AG04450 (cell line): Measurements from ENCODE around the gene RAB3IP. TPM values are rescaled to one million over a fixed set of nuclear protein-coding genes. Genes with fewer than 3 reads are reported as not detected.

Experiments
- CTCF ChIA-PET: fragments of 300-600, 350-600 bp; formaldehyde crosslinking; extraction: SDS; loops from one replicate; lab custom pipeline; 2022; ENCODE audit warnings: antibody characterized with exemption, inconsistent platforms; lab: Charles Lee
- POLR2A ChIA-PET: fragments of 350-600 bp; formaldehyde crosslinking; extraction: SDS; loops from one replicate; lab custom pipeline; 2021; ENCODE audit warnings: antibody characterized with exemption, inconsistent platforms; lab: Yijun Ruan, JAX
- DNase-seq: peaks from one replicate; pipeline ENCODE4 v3.0.0-alpha.2; 2011; ENCODE audit warnings: low read depth, low spot score
- H3K27ac ChIP-seq: one replicate; pipeline ENCODE4 v1.5.1; 2012; ENCODE audit warnings: low read depth, low read length, control low read depth
- H3K27me3 ChIP-seq: one replicate; pipeline ENCODE4 v1.6.0; 2012; ENCODE audit warnings: low read length; ENCODE audit not compliant: control insufficient read depth, insufficient read depth
- H3K4me3 ChIP-seq: 2 replicates; pipeline ENCODE4 v1.5.1; 2011; ENCODE audit warnings: mild to moderate bottlenecking, low read depth, low read length, control low read depth
- H3K9me3 ChIP-seq: 2 replicates; pipeline ENCODE4 v1.5.1; 2012; ENCODE audit warnings: low read length; ENCODE audit not compliant: control insufficient read depth, insufficient read depth
- polyA plus RNA-seq: library from polyadenylated mRNA; depleted of rRNA; stranded (reverse); fragments of >200 nt; gene quantifications from 2 replicates; pipeline ENCODE4 v1.2.3, GENCODE V29; 2011
- TF ChIP-seq, protein P1 (sequence below): IDR thresholded peaks from 2 replicates; pipeline ENCODE4 v1.5.1; 2011; ENCODE audit warnings: low read depth, low read length, control low read depth, inconsistent platforms

RAB3IP gene
- polyA plus RNA-seq, 1 experiment, result 3.1 TPM

DNA sequence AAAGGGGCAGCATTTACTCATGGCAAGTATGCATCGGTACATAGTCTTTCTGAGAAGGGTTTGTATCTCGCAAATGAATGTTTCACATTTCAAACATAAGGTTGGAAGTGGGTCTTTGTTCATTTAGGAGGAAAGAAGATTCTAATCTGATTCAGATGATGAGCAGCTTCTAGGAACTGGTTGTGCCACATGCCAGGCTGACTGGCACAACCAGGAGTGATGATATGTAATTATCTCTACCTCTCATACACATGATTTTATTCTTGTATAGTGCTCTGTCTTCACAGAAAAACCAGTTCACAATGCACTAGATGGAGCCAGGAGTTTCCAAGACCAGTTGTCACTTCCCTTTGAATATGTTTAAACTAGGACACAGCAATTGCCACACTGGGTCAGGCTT lies 25.8 kb upstream of the RAB3IP start:
- ChIA-PET POLR2A (no interaction called here), CTCF (no interaction called here)
- Histone ChIP-seq H3K4me3 (no peak overlapping the region), H3K27ac (no peak overlapping the region), H3K9me3 (no peaks in the 10 kb centered on the region), H3K27me3 (no peaks in the 10 kb centered on the region)
- no peak for DNase-seq
- TF ChIP-seq, protein P1, sequence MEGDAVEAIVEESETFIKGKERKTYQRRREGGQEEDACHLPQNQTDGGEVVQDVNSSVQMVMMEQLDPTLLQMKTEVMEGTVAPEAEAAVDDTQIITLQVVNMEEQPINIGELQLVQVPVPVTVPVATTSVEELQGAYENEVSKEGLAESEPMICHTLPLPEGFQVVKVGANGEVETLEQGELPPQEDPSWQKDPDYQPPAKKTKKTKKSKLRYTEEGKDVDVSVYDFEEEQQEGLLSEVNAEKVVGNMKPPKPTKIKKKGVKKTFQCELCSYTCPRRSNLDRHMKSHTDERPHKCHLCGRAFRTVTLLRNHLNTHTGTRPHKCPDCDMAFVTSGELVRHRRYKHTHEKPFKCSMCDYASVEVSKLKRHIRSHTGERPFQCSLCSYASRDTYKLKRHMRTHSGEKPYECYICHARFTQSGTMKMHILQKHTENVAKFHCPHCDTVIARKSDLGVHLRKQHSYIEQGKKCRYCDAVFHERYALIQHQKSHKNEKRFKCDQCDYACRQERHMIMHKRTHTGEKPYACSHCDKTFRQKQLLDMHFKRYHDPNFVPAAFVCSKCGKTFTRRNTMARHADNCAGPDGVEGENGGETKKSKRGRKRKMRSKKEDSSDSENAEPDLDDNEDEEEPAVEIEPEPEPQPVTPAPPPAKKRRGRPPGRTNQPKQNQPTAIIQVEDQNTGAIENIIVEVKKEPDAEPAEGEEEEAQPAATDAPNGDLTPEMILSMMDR, result no peak

DNA sequence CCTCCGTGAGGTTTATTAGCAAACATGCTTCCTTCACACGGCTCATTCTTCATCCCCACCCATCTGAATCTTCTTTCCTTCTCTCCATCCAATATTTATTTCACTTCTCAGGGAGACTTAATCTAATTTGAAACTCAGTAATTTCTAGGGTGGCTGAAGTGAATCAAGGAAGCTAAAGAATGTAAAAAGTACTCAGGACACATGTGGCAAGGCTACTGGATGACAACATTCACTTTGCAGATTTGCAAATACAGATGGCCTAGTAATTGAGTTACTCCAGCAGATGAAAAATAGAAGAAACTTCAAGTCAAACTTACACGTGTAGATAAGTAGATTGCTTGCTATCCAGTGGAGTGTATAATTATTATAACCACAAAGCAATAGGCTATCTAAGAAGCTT lies 24.1 kb upstream of the RAB3IP start:
- ChIA-PET POLR2A (interaction anchor here (1.0 kb wide), 1 partner anchor 66 kb away, joined by 3 read pairs; no protein-coding TSS in a partner anchor), CTCF (interaction anchor here (0.6 kb wide), 1 partner anchor 1018 kb away, joined by 8 read pairs; no protein-coding TSS in a partner anchor)

DNA sequence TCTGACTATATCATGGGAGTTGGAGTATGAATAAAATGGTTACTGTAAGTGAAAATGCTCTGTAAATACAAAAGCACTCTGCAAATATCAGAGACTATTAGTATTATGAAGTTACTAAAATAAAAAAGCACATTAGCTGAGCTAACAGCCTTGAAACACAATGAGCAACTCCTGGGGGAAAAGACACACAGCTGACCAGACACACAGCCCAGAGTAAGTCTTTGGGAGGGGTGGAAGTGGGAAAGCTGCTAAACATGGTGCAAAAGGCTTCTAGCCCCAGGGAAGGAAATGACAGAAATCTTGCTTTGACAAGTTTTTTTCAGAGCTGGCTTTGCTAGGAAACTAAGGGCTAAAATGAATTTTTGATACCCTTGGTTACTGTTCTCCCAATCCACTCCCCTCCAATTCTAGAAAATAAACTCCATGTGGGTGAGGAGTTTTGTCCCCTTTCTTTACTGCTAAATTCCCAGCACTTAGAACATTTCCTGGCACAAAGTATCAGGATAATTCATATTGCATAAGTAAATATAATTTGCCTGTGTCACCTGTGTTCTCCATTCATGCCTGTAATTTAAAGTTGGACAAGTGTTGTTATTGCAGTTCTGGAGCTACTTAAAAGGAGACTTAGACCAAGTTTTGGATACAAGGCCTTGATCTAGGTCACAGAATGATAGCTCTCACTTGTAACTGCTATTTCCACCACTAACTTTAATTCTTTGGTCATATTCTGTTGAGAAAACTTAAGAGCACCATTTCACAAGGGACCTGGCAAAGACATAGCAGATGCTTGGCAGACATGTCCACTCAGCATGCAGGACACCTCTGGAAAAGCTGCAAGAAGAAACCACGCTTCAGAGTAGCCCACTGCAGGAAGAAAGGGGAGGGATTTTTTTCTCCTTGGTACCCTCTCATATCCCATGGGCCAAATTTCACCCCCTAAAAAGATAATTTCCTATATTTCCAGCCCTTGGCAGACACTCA lies 19.0 kb upstream of the RAB3IP start:
- Histone ChIP-seq H3K27me3 (peaks cover 6% of the 10 kb centered on the region), H3K9me3 (no peaks in the 10 kb centered on the region), H3K27ac (no peak overlapping the region), H3K4me3 (no peak overlapping the region)
- no peak for DNase-seq
- CTCF ChIA-PET, result interaction anchor here (1.1 kb wide), 1 partner anchor 363 kb away, joined by 8 read pairs; no protein-coding TSS in a partner anchor
- POLR2A ChIA-PET, result no interaction called here
- TF ChIP-seq, protein P1, result no peak

More for the DNA sequence above, 24.1 kb upstream of the RAB3IP start:
- TF ChIP-seq, protein P1, result no peak
- no peak for DNase-seq
- no peak overlapping the region for H3K27ac ChIP-seq
- no peaks in the 10 kb centered on the region for H3K9me3 ChIP-seq
- no peak overlapping the region for H3K4me3 ChIP-seq
- H3K27me3 ChIP-seq, result no peaks in the 10 kb centered on the region

DNA sequence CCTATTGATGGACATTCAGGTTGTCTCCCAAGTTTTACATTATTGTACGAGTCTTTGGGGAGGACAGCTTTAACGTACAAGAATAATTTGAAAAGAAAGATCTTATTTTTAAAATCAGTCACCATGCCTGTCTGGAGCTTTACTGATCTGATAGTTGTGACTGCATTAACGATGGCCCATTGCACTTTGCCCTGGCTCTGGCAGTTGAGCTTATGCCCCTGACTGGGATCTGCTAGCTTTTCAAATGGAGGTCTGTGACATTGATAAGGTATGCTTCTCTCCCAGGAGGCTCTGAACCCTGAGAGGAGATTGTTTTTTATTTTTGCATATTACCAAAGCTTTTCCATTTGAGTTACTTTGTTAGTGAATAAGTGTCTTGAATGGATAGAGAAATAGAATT lies 17.9 kb upstream of the RAB3IP start:
- Histone ChIP-seq H3K4me3 (no peak overlapping the region), H3K9me3 (no peaks in the 10 kb centered on the region), H3K27ac (no peak overlapping the region), H3K27me3 (peaks cover 6% of the 10 kb centered on the region)
- TF ChIP-seq, protein P1, result no peak
- CTCF ChIA-PET, result interaction anchor here (1.1 kb wide), 1 partner anchor 364 kb away, joined by 8 read pairs; no protein-coding TSS in a partner anchor
- no peak for DNase-seq
- POLR2A ChIA-PET, result no interaction called here

DNA sequence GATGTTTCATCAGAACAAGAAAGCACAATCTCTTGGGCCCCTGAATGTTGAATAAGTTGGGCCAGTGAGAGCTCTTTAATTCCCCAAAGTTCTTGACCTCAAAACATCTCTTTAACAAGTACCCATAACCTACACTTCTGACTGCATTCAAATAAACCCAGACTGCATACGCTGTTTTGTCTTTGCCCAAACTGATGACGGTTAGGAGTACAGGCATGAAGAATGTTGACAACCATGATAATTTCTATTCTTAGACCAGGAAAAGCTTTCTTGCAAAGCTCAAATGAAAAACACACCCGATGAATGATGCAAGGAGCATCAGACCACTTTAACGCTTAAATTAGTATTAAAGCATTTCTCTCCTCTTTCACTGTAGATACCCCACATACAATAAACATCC lies 11.7 kb upstream of the RAB3IP start:
- TF ChIP-seq, protein P1, result no peak
- ChIA-PET CTCF (interaction anchor here (0.8 kb wide), 1 partner anchor 370 kb away, joined by 3 read pairs; no protein-coding TSS in a partner anchor), POLR2A (no interaction called here)
- peaks cover 4% of the 10 kb centered on the region for H3K27me3 ChIP-seq
- DNase-seq, result no peak
- no peak overlapping the region for H3K4me3 ChIP-seq
- H3K9me3 ChIP-seq, result no peaks in the 10 kb centered on the region
- H3K27ac ChIP-seq, result no peak overlapping the region
